OCI-LY7 (cell line): ENCODE data around the gene GAMT.

Experiments used
- EZH2phosphoT487 ChIP-seq: fragments of 200-600 bp; sonication (generic); IDR thresholded peaks from 2 replicates; pipeline ENCODE4 v1.6.1; 2018; ENCODE audit warnings: low read depth, borderline replicate concordance, mild to moderate bottlenecking, mixed run types, antibody characterized with exemption, low read length, moderate library complexity, mixed read lengths
- TF ChIP-seq, protein P1 (sequence below): fragments of 200-600 bp; sonication (generic); conservative IDR thresholded peaks from 2 replicates; pipeline ENCODE4 v1.5.1; 2014; ENCODE audit warnings: mild to moderate bottlenecking, antibody characterized with exemption, low read length, moderate library complexity, mixed read lengths

DNA sequence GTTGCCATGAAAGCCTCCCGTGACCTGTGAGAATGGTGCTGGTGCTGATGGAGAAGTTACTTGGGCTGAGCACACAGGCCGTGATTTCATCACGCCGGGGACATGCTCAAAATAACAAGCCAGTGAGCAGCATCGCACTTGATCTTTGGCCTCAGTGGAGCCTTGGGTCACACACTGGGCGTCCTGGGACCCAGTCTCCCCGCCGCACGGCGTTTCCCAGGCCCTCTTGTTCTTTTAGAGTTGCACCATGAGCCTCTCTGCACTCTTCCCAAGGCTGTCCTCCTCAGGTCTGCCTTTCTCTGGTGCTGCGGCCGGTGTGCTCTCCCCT, 27.1 kb downstream of the GAMT start:
- TF ChIP-seq, protein P1, sequence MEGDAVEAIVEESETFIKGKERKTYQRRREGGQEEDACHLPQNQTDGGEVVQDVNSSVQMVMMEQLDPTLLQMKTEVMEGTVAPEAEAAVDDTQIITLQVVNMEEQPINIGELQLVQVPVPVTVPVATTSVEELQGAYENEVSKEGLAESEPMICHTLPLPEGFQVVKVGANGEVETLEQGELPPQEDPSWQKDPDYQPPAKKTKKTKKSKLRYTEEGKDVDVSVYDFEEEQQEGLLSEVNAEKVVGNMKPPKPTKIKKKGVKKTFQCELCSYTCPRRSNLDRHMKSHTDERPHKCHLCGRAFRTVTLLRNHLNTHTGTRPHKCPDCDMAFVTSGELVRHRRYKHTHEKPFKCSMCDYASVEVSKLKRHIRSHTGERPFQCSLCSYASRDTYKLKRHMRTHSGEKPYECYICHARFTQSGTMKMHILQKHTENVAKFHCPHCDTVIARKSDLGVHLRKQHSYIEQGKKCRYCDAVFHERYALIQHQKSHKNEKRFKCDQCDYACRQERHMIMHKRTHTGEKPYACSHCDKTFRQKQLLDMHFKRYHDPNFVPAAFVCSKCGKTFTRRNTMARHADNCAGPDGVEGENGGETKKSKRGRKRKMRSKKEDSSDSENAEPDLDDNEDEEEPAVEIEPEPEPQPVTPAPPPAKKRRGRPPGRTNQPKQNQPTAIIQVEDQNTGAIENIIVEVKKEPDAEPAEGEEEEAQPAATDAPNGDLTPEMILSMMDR = no peak
- no peak for TF ChIP-seq EZH2phosphoT487
